Measurements from ENCODE around the gene BTBD19. TPM values are rescaled to one million over a fixed set of nuclear protein-coding genes. Genes with fewer than 3 reads are reported as not detected.
A peak's percentile ranks its signal among the peaks of the same experiment; 100 is the strongest.

The BTBD19 gene
- total RNA-seq, 4 donors from 2014 or later: 2.6 to 7.4 (median 3.5) TPM

- TF ChIP-seq POLR2A (IDR thresholded peaks at IDR 0.05): no peak
- no peak for TF ChIP-seq CTCF (IDR thresholded peaks at IDR 0.05)
- peak; percentile 61 to 71 (median 70) for DNase-seq
- H3K4me1 ChIP-seq: peaks cover 0 to 25% (median 0%) of the 10 kb centered on the region in 4 donors
- peaks cover 0 to 38% (median 0%) of the 10 kb centered on the region in 3 donors for H3K36me3 ChIP-seq
- H3K27me3 ChIP-seq: no peaks in the 10 kb centered on the region
- no peaks in the 10 kb centered on the region for H3K9me3 ChIP-seq
- H3K27ac ChIP-seq: peak overlapping the region; percentile 93 to 98 (median 96)
- peak overlapping the region; percentile 78 to 96 (median 84) for H3K4me3 ChIP-seq
Observed at GRCh38 chr1:44775930-44776729, 32.2 kb upstream of the BTBD19 start.

- peak overlapping the region; percentile 93 to 98 (median 96) for H3K27ac ChIP-seq
- peaks cover 0 to 25% (median 0%) of the 10 kb centered on the region in 4 donors for H3K4me1 ChIP-seq
- TF ChIP-seq CTCF (IDR thresholded peaks at IDR 0.05): no peak
- no peak for TF ChIP-seq POLR2A (IDR thresholded peaks at IDR 0.05)
- no peaks in the 10 kb centered on the region for H3K27me3 ChIP-seq
- no peaks in the 10 kb centered on the region for H3K9me3 ChIP-seq
- peak overlapping the region; percentile 78 to 96 (median 84) for H3K4me3 ChIP-seq
- no peak for DNase-seq
- H3K36me3 ChIP-seq: peaks cover 0 to 42% (median 0%) of the 10 kb centered on the region in 3 donors
Observed at GRCh38 chr1:44776730-44777068, 31.6 kb upstream of the BTBD19 start.

GRCh38 chr1:44777547-44777946, 30.8 kb upstream of the BTBD19 start:
- Histone ChIP-seq H3K9me3 (no peaks in the 10 kb centered on the region), H3K4me3 (peak overlapping the region in 1 of 4 donors; percentile 96), H3K4me1 (peaks cover 0 to 25% (median 0%) of the 10 kb centered on the region in 4 donors), H3K27me3 (no peaks in the 10 kb centered on the region), H3K36me3 (peaks cover 0 to 42% (median 0%) of the 10 kb centered on the region in 3 donors), H3K27ac (peak overlapping the region in 1 of 4 donors; percentile 21)
- TF ChIP-seq POLR2A (IDR thresholded peaks at IDR 0.05) (no peak), CTCF (IDR thresholded peaks at IDR 0.05) (no peak)
- DNase-seq: no peak

GRCh38 chr1:44777969-44778635, 30.2 kb upstream of the BTBD19 start:
- Histone ChIP-seq H3K36me3 (peaks cover 0 to 42% (median 0%) of the 10 kb centered on the region in 3 donors), H3K27me3 (no peaks in the 10 kb centered on the region), H3K4me3 (no peak overlapping the region), H3K4me1 (peaks cover 0 to 25% (median 0%) of the 10 kb centered on the region in 4 donors), H3K9me3 (no peaks in the 10 kb centered on the region), H3K27ac (no peak overlapping the region)
- DNase-seq: no peak
- TF ChIP-seq POLR2A (IDR thresholded peaks at IDR 0.05) (no peak), CTCF (IDR thresholded peaks at IDR 0.05) (no peak)

- no peak for TF ChIP-seq POLR2A (IDR thresholded peaks at IDR 0.05)
- TF ChIP-seq CTCF (IDR thresholded peaks at IDR 0.05): no peak
- Histone ChIP-seq H3K27me3 (no peaks in the 10 kb centered on the region), H3K36me3 (peaks cover 0 to 42% (median 0%) of the 10 kb centered on the region in 3 donors), H3K4me3 (no peak overlapping the region), H3K4me1 (peaks cover 0 to 34% (median 6%) of the 10 kb centered on the region in 4 donors), H3K27ac (no peak overlapping the region), H3K9me3 (no peaks in the 10 kb centered on the region)
- DNase-seq: no peak
Observed at GRCh38 chr1:44778705-44779576, 29.4 kb upstream of the BTBD19 start.

Measured in Peyer's patch (tissue), 4 donors.